BE2C (cell line): ENCODE data around the gene RPS6KC1.
"Not testable (repeated sequence)": the region's sequence is repeated elsewhere in the genome, so short reads cannot be mapped to it uniquely, and the experiment has no call there.

Experiments used
- DNase-seq: peaks from one replicate; pipeline ENCODE4 v3.0.0-alpha.2; 2020
- H3K27me3 ChIP-seq: fragments of 250-450 bp; sonication (Bioruptor Pico); 2 replicates; pipeline ENCODE4 v1.5.1; 2020; ENCODE audit warnings: mild to moderate bottlenecking
- H3K36me3 ChIP-seq: fragments of 250-450 bp; sonication (Bioruptor Pico); 2 replicates; pipeline ENCODE4 v1.5.1; 2020; ENCODE audit warnings: mild to moderate bottlenecking
- H3K4me1 ChIP-seq: fragments of 250-450 bp; sonication (Bioruptor Pico); 2 replicates; pipeline ENCODE4 v1.5.1; 2020
- H3K4me3 ChIP-seq: 2 replicates; pipeline ENCODE4 v1.5.1; 2011; ENCODE audit warnings: low read depth, low read length
- H3K9me3 ChIP-seq: fragments of 250-450 bp; sonication (Bioruptor Pico); 2 replicates; pipeline ENCODE4 v1.5.1; 2020
- CTCF ChIP-seq: IDR thresholded peaks from 2 replicates; pipeline ENCODE4 v1.5.1; 2012; ENCODE audit warnings: mild to moderate bottlenecking, low read depth, low read length

Gene RPS6KC1

GRCh38 chr1:213017447-213018273, 33.4 kb upstream of the RPS6KC1 start:
- TF ChIP-seq CTCF, result no peak
- no peaks in the 10 kb centered on the region for H3K36me3 ChIP-seq
- no peak for DNase-seq
- no peaks in the 10 kb centered on the region for H3K9me3 ChIP-seq
- 0 out of 2 replicates have a peak, but pooled peaks cover 3% of the 10 kb centered on the region for H3K4me1 ChIP-seq
- no peaks in the 10 kb centered on the region for H3K27me3 ChIP-seq
- H3K4me3 ChIP-seq, result no peak overlapping the region

- DNase-seq, result no peak
- Histone ChIP-seq H3K36me3 (no peaks in the 10 kb centered on the region), H3K9me3 (no peaks in the 10 kb centered on the region), H3K27me3 (no peaks in the 10 kb centered on the region), H3K4me3 (no peak overlapping the region), H3K4me1 (no peaks in the 10 kb centered on the region)
- TF ChIP-seq CTCF, result no peak
These were observed 31.6 kb upstream of the RPS6KC1 start for GRCh38 chr1:213019450-213019849.

GRCh38 chr1:213020016-213020415, 31.0 kb upstream of the RPS6KC1 start:
- H3K4me1 ChIP-seq, result no peaks in the 10 kb centered on the region
- no peaks in the 10 kb centered on the region for H3K27me3 ChIP-seq
- H3K9me3 ChIP-seq, result no peaks in the 10 kb centered on the region
- no peak for DNase-seq
- TF ChIP-seq CTCF, result no peak
- no peak overlapping the region for H3K4me3 ChIP-seq
- no peaks in the 10 kb centered on the region for H3K36me3 ChIP-seq

GRCh38 chr1:213027024-213027423, 24.0 kb upstream of the RPS6KC1 start:
- not testable (repeated sequence) for DNase-seq, H3K4me3 ChIP-seq, H3K36me3 ChIP-seq, H3K27me3 ChIP-seq, H3K4me1 ChIP-seq, H3K9me3 ChIP-seq

GRCh38 chr1:213032651-213033050, 18.4 kb upstream of the RPS6KC1 start:
- no peak for TF ChIP-seq CTCF
- H3K9me3 ChIP-seq, result no peaks in the 10 kb centered on the region
- H3K4me3 ChIP-seq, result no peak overlapping the region
- H3K36me3 ChIP-seq, result no peaks in the 10 kb centered on the region
- no peaks in the 10 kb centered on the region for H3K27me3 ChIP-seq
- H3K4me1 ChIP-seq, result no peaks in the 10 kb centered on the region
- DNase-seq, result no peak

GRCh38 chr1:213034713-213035112, 16.3 kb upstream of the RPS6KC1 start:
- no peaks in the 10 kb centered on the region for H3K36me3 ChIP-seq
- no peaks in the 10 kb centered on the region for H3K27me3 ChIP-seq
- TF ChIP-seq CTCF, result no peak
- H3K4me3 ChIP-seq, result no peak overlapping the region
- no peaks in the 10 kb centered on the region for H3K9me3 ChIP-seq
- DNase-seq, result no peak
- no peaks in the 10 kb centered on the region for H3K4me1 ChIP-seq

GRCh38 chr1:213035573-213035972, 15.5 kb upstream of the RPS6KC1 start:
- DNase-seq, result no peak
- no peak for TF ChIP-seq CTCF
- no peaks in the 10 kb centered on the region for H3K9me3 ChIP-seq
- H3K4me1 ChIP-seq, result no peaks in the 10 kb centered on the region
- no peak overlapping the region for H3K4me3 ChIP-seq
- H3K27me3 ChIP-seq, result no peaks in the 10 kb centered on the region
- H3K36me3 ChIP-seq, result no peaks in the 10 kb centered on the region
